GM18511 (cell line): ENCODE results near the gene FILIP1.
"Not testable (repeated sequence)": the region's sequence is repeated elsewhere in the genome, so short reads cannot be mapped to it uniquely, and the experiment has no call there.

Source experiments
- ATAC-seq: cut with Tn5 transposase; IDR thresholded peaks from one replicate; pipeline ENCODE4 v1.9.1; 2021; ENCODE audit warnings: mild to moderate bottlenecking, moderate library complexity; ENCODE audit not compliant: unreplicated experiment

Gene FILIP1

GRCh38 chr6:75463061-75463460 lies 30.5 kb downstream of the FILIP1 start:
- no peak for ATAC-seq

GRCh38 chr6:75460681-75461080 lies 32.9 kb downstream of the FILIP1 start:
- no peak for ATAC-seq

- no peak for ATAC-seq
Measured at GRCh38 chr6:75458895-75459294, 34.7 kb downstream of the FILIP1 start.

- no peak for ATAC-seq
Measured at GRCh38 chr6:75450903-75451302, 42.7 kb downstream of the FILIP1 start.

- no peak for ATAC-seq
Measured at GRCh38 chr6:75449630-75450206, 43.9 kb downstream of the FILIP1 start.

GRCh38 chr6:75446241-75446880 lies 47.2 kb downstream of the FILIP1 start:
- ATAC-seq = peak; percentile 80

GRCh38 chr6:75445738-75446137 lies 47.9 kb downstream of the FILIP1 start:
- no peak for ATAC-seq

- ATAC-seq = no peak
Measured at GRCh38 chr6:75444899-75445298, 48.7 kb downstream of the FILIP1 start.

- not testable (repeated sequence) for ATAC-seq
Measured at GRCh38 chr6:75441883-75442282, 51.7 kb downstream of the FILIP1 start.

- ATAC-seq = not testable (repeated sequence)
Measured at GRCh38 chr6:75441479-75441878, 52.1 kb downstream of the FILIP1 start.

- no peak for ATAC-seq
Measured at GRCh38 chr6:75438442-75439116, 55.0 kb downstream of the FILIP1 start.

GRCh38 chr6:75438013-75438431 lies 55.6 kb downstream of the FILIP1 start:
- ATAC-seq = no peak

- no peak for ATAC-seq
Measured at GRCh38 chr6:75437421-75437891, 56.1 kb downstream of the FILIP1 start.

GRCh38 chr6:75436869-75437268 lies 56.7 kb downstream of the FILIP1 start:
- no peak for ATAC-seq

- not testable (repeated sequence) for ATAC-seq
Measured at GRCh38 chr6:75432809-75433208, 60.8 kb downstream of the FILIP1 start.

GRCh38 chr6:75431379-75431778 lies 62.2 kb downstream of the FILIP1 start:
- ATAC-seq = no peak

- no peak for ATAC-seq
Measured at GRCh38 chr6:75430631-75431325, 62.8 kb downstream of the FILIP1 start.

GRCh38 chr6:75429061-75429703 lies 64.4 kb downstream of the FILIP1 start:
- no peak for ATAC-seq

- peak; percentile 51 for ATAC-seq
Measured at GRCh38 chr6:75428204-75428603, 65.4 kb downstream of the FILIP1 start.

- ATAC-seq = no peak
Measured at GRCh38 chr6:75427329-75427728, 66.3 kb downstream of the FILIP1 start.
